GM12872 (cell line): ENCODE measurements around the gene ARTN.

Experiments used
- CTCF ChIP-seq: IDR thresholded peaks from 3 replicates; pipeline ENCODE4 v1.5.1; 2011; ENCODE audit warnings: low read depth, mild to moderate bottlenecking, low read length, moderate library complexity; ENCODE audit not compliant: insufficient read depth

The ARTN gene

GRCh38 chr1:43913051-43913501 lies 20.5 kb upstream of the ARTN start:
- TF ChIP-seq CTCF = no peak

- no peak for TF ChIP-seq CTCF
Measured at GRCh38 chr1:43913666-43914360, 19.8 kb upstream of the ARTN start.

- no peak for TF ChIP-seq CTCF
Measured at GRCh38 chr1:43914576-43915525, 18.8 kb upstream of the ARTN start.

GRCh38 chr1:43919906-43920305 lies 13.7 kb upstream of the ARTN start:
- TF ChIP-seq CTCF = no peak

- TF ChIP-seq CTCF = no peak
Measured at GRCh38 chr1:43921022-43921421, 12.6 kb upstream of the ARTN start.

GRCh38 chr1:43924516-43924915 lies 9.1 kb upstream of the ARTN start:
- TF ChIP-seq CTCF = no peak

- TF ChIP-seq CTCF = no peak
Measured at GRCh38 chr1:43925846-43926245, 7.8 kb upstream of the ARTN start.
